ENCODE results near the gene ITK.

GRCh38 chr5:157252711-157253465 lies 72.2 kb downstream of the ITK start:
- no peak for TF ChIP-seq CTCF (IDR thresholded peaks at IDR 0.05)
- TF ChIP-seq EP300 (IDR thresholded peaks at IDR 0.05) = no peak
- TF ChIP-seq POLR2AphosphoS5 (IDR thresholded peaks at IDR 0.05) = no peak
- TF ChIP-seq POLR2A (IDR thresholded peaks at IDR 0.05; ENCODE audit: low read depth) = no peak
